LoVo (cell line): Measurements from ENCODE around the gene ABCA10.

ENCODE experiments used
- DNase-seq: peaks from one replicate; pipeline ENCODE4 v3.0.0-alpha.2; 2016; ENCODE audit warnings: low spot score

Gene ABCA10

GRCh38 chr17:69164206-69164605 lies 64.4 kb downstream of the ABCA10 start:
- DNase-seq, result no peak

GRCh38 chr17:69159418-69159817 lies 69.2 kb downstream of the ABCA10 start:
- DNase-seq, result no peak

GRCh38 chr17:69154267-69154666 lies 74.4 kb downstream of the ABCA10 start:
- DNase-seq, result no peak

GRCh38 chr17:69150333-69150732 lies 78.3 kb downstream of the ABCA10 start:
- no peak for DNase-seq

- DNase-seq, result no peak
Observed at GRCh38 chr17:69147460-69147859, 81.2 kb downstream of the ABCA10 start.

GRCh38 chr17:69144331-69145255 lies 84.0 kb downstream of the ABCA10 start:
- DNase-seq, result no peak

- no peak for DNase-seq
Observed at GRCh38 chr17:69143683-69144231, 84.9 kb downstream of the ABCA10 start.

GRCh38 chr17:69143151-69143550 lies 85.5 kb downstream of the ABCA10 start:
- DNase-seq, result no peak

GRCh38 chr17:69142175-69142802 lies 86.3 kb downstream of the ABCA10 start:
- no peak for DNase-seq

- no peak for DNase-seq
Observed at GRCh38 chr17:69141431-69142174, 87.0 kb downstream of the ABCA10 start, which contains the start of gene ABCA6. Gene ABCA6 (minus strand): TSS chr17:69141895. CDS start chr17:69140703, 1,192 bp downstream.

GRCh38 chr17:69134112-69134511 lies 94.5 kb downstream of the ABCA10 start:
- no peak for DNase-seq

- DNase-seq, result no peak
Observed at GRCh38 chr17:69130627-69131296, 97.9 kb downstream of the ABCA10 start.

- no peak for DNase-seq
Observed at GRCh38 chr17:69123626-69124025, 105.0 kb downstream of the ABCA10 start.

- no peak for DNase-seq
Observed at GRCh38 chr17:69122065-69122464, 106.6 kb downstream of the ABCA10 start.

GRCh38 chr17:69117855-69118784 lies 110.5 kb downstream of the ABCA10 start:
- DNase-seq, result no peak

GRCh38 chr17:69111794-69112193 lies 116.8 kb downstream of the ABCA10 start:
- no peak for DNase-seq

GRCh38 chr17:69105907-69106730 lies 122.5 kb downstream of the ABCA10 start:
- no peak for DNase-seq

- no peak for DNase-seq
Observed at GRCh38 chr17:69103557-69104233, 124.9 kb downstream of the ABCA10 start.

GRCh38 chr17:69098625-69099024 lies 130.0 kb downstream of the ABCA10 start:
- no peak for DNase-seq
